HEK293 (cell line): ENCODE measurements around the gene GLIS1.

Source experiments
- CTCF ChIA-PET: fragments of 350-600 bp; formaldehyde crosslinking; extraction: SDS; loops from one replicate; lab custom pipeline; 2021; ENCODE audit warnings: antibody characterized with exemption; lab: Yijun Ruan, JAX
- POLR2A ChIA-PET: fragments of 300-600 bp; formaldehyde crosslinking; extraction: SDS; loops from one replicate; lab custom pipeline; 2020; ENCODE audit warnings: antibody characterized with exemption, inconsistent platforms; lab: Yijun Ruan, JAX
- H3K27ac ChIP-seq: fragments of 200-500 bp; sonication (Bioruptor generic); 2 replicates; pipeline ENCODE4 v1.5.1; 2014; ENCODE audit warnings: low read depth, low read length, control low read depth, inconsistent platforms; ENCODE audit errors: extremely low read depth
- H3K36me3 ChIP-seq, 2 experiments: fragments of 200-500 bp in 1 of 2; sonication (Bioruptor generic) in 1 of 2; 1 replicate in 1 of 2; 2 replicates in 1 of 2; pipeline ENCODE4 v1.5.1; 2014 to 2017; ENCODE audit warnings: inconsistent platforms in 2 of 2, low read length in 2 of 2; ENCODE audit not compliant: control insufficient read depth in 2 of 2, insufficient read depth in 1 of 2
- H3K4me1 ChIP-seq: fragments of 200-500 bp; sonication (Bioruptor generic); 2 replicates; pipeline ENCODE4 v1.5.1; 2014; ENCODE audit warnings: mild to moderate bottlenecking, low read length, inconsistent platforms; ENCODE audit not compliant: control insufficient read depth, insufficient read depth
- H3K4me3 ChIP-seq: 2 replicates; pipeline ENCODE4 v1.5.1; 2011; ENCODE audit warnings: low read depth, mild to moderate bottlenecking, control low read depth, low read length, moderate library complexity
- H3K9me3 ChIP-seq: fragments of 200-500 bp; sonication (Bioruptor generic); 2 replicates; pipeline ENCODE4 v1.5.1; 2014; ENCODE audit warnings: low read depth, low read length, inconsistent platforms; ENCODE audit not compliant: control insufficient read depth, insufficient read depth
- EGR2 ChIP-seq: fragments of 450-650 bp; formaldehyde crosslinking; IDR thresholded peaks from 2 replicates; pipeline ENCODE4 v1.5.1; 2016; ENCODE audit warnings: low read depth, missing biosample characterization, missing genetic modification characterization
- GLI4 ChIP-seq: fragments of 450-650 bp; formaldehyde crosslinking; IDR thresholded peaks from 2 replicates; pipeline ENCODE4 v1.5.1; 2016; ENCODE audit warnings: missing biosample characterization, missing genetic modification characterization
- KLF10 ChIP-seq: fragments of 450-650 bp; IDR thresholded peaks from 2 replicates; pipeline ENCODE4 v1.5.1; 2018; ENCODE audit warnings: missing biosample characterization, mild to moderate bottlenecking, missing genetic modification characterization
- KLF9 ChIP-seq: fragments of 450-650 bp; formaldehyde crosslinking; IDR thresholded peaks from 2 replicates; pipeline ENCODE4 v1.5.1; 2016; ENCODE audit warnings: missing biosample characterization, missing genetic modification characterization, low read depth
- RBAK ChIP-seq: fragments of 450-650 bp; formaldehyde crosslinking; IDR thresholded peaks from 2 replicates; pipeline ENCODE4 v1.5.1; 2016; ENCODE audit warnings: missing biosample characterization, missing genetic modification characterization
- SP7 ChIP-seq: fragments of 450-650 bp; formaldehyde crosslinking; IDR thresholded peaks from 2 replicates; pipeline ENCODE4 v1.5.1; 2016; ENCODE audit warnings: missing biosample characterization, missing genetic modification characterization
- ZNF248 ChIP-seq: fragments of 450-650 bp; formaldehyde crosslinking; IDR thresholded peaks from 2 replicates; pipeline ENCODE4 v1.5.1; 2017; ENCODE audit warnings: missing biosample characterization, missing genetic modification characterization
- ZNF37A ChIP-seq: fragments of 450-650 bp; IDR thresholded peaks from 2 replicates; pipeline ENCODE4 v1.5.1; 2018; ENCODE audit warnings: missing biosample characterization, missing genetic modification characterization
- ZNF585B ChIP-seq: fragments of 450-650 bp; formaldehyde crosslinking; IDR thresholded peaks from 2 replicates; pipeline ENCODE4 v1.5.1; 2016; ENCODE audit warnings: missing biosample characterization, missing genetic modification characterization
- ZNF664 ChIP-seq: fragments of 450-650 bp; formaldehyde crosslinking; IDR thresholded peaks from 2 replicates; pipeline ENCODE4 v1.5.1; 2016; ENCODE audit warnings: missing biosample characterization, missing genetic modification characterization
- ZNF670 ChIP-seq: fragments of 450-650 bp; formaldehyde crosslinking; IDR thresholded peaks from 2 replicates; pipeline ENCODE4 v1.5.1; 2016; ENCODE audit warnings: missing biosample characterization, missing genetic modification characterization, low read depth
- ZNF747 ChIP-seq: fragments of 450-650 bp; formaldehyde crosslinking; IDR thresholded peaks from 2 replicates; pipeline ENCODE4 v1.5.1; 2016; ENCODE audit warnings: missing biosample characterization, missing genetic modification characterization
- TF ChIP-seq, protein P1 (sequence below): fragments of 450-650 bp; formaldehyde crosslinking; IDR thresholded peaks from 2 replicates; pipeline ENCODE4 v1.5.1; 2016; ENCODE audit warnings: missing biosample characterization, missing genetic modification characterization
- TF ChIP-seq, protein P2 (sequence below): fragments of 450-650 bp; formaldehyde crosslinking; IDR thresholded peaks from 2 replicates; pipeline ENCODE4; 2016; ENCODE audit warnings: missing biosample characterization, missing genetic modification characterization
- TF ChIP-seq, protein P3 (sequence below): fragments of 450-650 bp; formaldehyde crosslinking; IDR thresholded peaks from 2 replicates; pipeline ENCODE4 v1.5.1; 2016; ENCODE audit warnings: missing biosample characterization, missing genetic modification characterization

The GLIS1 gene

DNA sequence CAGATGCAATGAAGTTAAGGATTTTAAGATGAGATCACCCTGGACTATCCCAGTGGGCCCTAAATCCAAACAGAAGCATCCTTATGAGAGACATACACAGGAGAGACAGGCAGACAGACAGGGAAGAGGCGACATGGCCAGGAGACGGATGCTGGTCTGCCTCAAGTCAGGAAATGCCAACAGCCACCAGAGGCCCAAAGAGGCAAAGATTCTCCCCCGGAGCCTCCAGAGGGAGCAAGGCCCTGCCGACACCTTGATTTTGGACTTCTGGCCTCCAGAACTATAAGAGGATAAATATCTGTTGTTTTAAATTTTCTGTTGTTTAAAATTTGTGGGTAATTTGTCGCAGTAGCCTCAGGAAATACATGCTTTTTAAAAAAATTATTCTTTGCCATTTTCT, 116.4 kb downstream of the GLIS1 start:
- no peak overlapping the region for H3K27ac ChIP-seq
- no peak overlapping the region for H3K4me3 ChIP-seq
- H3K4me1 ChIP-seq: no peaks in the 10 kb centered on the region
- H3K36me3 ChIP-seq: no peaks in the 10 kb centered on the region
- no peak for TF ChIP-seq ZNF670
- no peak for TF ChIP-seq ZNF664
- POLR2A ChIA-PET: no interaction called here
- H3K9me3 ChIP-seq: no peaks in the 10 kb centered on the region
- CTCF ChIA-PET: interaction anchor here (0.5 kb wide), 1 partner anchor 31 kb away, joined by 3 read pairs; no protein-coding TSS in a partner anchor

DNA sequence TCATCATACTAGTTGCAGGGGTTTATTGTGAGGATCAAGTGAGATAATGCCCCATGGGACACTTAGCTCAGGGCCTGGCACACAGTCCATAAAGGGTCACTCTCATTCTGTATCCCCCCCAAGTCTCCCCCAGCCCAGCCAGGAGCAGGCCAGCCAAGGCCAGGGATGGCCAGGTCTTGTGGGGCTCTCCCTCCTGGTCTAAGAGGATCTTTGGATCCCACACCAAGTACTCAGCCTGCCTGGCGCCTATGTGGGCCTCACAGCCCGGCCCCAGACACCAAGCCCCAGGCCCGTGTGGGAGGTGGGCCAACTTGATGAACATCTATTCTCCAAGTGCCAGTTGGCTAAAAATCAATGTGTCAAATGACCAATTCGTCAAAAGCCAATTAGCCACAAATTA, 117.8 kb downstream of the GLIS1 start:
- Histone ChIP-seq H3K36me3 (no peaks in the 10 kb centered on the region), H3K4me1 (no peaks in the 10 kb centered on the region), H3K27ac (no peak overlapping the region), H3K4me3 (no peak overlapping the region), H3K9me3 (no peaks in the 10 kb centered on the region)
- ChIA-PET CTCF (interaction anchor here (0.6 kb wide), 1 partner anchor 17 kb away, joined by 3 read pairs; no protein-coding TSS in a partner anchor), POLR2A (no interaction called here)
- TF ChIP-seq ZNF248 (tag by site-specific recombination) (no peak), KLF10 (tag by site-specific recombination) (no peak), ZNF585B (no peak), ZNF37A (tag by site-specific recombination) (no peak), GLI4 (tag by site-specific recombination) (no peak), ZNF747 (tag by site-specific recombination) (no peak), RBAK (no peak), SP7 (no peak), EGR2 (tag by site-specific recombination) (no peak)
- TF ChIP-seq, protein P1, sequence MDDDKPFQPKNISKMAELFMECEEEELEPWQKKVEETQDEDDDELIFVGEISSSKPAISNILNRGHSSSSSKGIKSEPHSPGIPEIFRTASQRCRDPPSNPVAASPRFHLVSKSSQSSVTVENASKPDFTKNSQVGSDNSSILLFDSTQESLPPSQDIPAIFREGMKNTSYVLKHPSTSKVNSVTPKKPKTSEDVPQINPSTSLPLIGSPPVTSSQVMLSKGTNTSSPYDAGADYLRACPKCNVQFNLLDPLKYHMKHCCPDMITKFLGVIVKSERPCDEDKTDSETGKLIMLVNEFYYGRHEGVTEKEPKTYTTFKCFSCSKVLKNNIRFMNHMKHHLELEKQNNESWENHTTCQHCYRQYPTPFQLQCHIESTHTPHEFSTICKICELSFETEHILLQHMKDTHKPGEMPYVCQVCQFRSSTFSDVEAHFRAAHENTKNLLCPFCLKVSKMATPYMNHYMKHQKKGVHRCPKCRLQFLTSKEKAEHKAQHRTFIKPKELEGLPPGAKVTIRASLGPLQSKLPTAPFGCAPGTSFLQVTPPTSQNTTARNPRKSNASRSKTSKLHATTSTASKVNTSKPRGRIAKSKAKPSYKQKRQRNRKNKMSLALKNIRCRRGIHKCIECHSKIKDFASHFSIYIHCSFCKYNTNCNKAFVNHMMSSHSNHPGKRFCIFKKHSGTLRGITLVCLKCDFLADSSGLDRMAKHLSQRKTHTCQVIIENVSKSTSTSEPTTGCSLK (tag by site-specific recombination): no peak
- TF ChIP-seq, protein P2, sequence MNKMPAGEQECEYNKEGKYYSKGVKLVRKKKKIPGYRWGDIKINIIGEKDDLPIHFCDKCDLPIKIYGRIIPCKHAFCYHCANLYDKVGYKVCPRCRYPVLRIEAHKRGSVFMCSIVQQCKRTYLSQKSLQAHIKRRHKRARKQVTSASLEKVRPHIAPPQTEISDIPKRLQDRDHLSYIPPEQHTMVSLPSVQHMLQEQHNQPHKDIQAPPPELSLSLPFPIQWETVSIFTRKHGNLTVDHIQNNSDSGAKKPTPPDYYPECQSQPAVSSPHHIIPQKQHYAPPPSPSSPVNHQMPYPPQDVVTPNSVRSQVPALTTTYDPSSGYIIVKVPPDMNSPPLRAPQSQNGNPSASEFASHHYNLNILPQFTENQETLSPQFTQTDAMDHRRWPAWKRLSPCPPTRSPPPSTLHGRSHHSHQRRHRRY (tag by site-specific recombination): no peak

DNA sequence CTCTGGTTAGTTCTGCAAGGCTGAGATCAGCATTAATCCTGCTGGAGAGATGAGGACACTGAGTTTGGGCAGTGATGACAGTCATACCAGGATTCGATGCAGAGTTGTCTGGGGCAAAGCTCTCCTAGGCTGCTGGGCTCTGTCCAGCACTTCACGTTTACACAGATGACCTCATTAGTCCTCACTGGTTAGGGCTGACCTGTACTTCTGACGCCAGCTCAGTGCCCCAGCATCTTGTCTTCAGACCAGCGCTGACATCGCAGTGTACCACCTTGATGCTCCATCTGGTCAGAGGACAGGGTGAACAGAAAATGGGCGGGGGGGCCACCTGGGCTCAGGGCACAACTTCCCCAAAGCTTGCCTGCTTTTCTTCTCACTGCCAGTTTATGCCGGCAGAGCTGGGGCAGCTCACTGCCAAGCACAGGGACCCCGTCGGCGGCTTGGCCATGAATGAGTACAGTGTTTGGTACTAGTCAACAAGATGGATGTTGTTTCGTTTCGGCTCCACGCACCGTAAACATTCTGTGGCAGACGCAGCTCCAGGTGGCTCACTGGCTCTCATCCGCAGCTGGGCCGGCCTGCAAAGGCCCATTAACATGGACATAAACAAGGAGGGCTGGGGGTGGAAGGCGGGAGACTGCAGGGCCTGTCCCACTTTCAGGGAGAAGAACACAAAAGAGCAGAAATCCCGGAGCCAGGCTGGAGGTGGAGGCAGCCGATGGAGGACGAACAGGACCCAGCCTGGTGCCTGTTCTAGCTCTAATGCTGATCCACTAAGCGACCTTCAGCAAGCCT, 118.7 kb downstream of the GLIS1 start:
- Histone ChIP-seq H3K36me3 (no peaks in the 10 kb centered on the region), H3K4me3 (no peak overlapping the region), H3K4me1 (no peaks in the 10 kb centered on the region), H3K27ac (no peak overlapping the region), H3K9me3 (no peaks in the 10 kb centered on the region)
- TF ChIP-seq, protein P3, sequence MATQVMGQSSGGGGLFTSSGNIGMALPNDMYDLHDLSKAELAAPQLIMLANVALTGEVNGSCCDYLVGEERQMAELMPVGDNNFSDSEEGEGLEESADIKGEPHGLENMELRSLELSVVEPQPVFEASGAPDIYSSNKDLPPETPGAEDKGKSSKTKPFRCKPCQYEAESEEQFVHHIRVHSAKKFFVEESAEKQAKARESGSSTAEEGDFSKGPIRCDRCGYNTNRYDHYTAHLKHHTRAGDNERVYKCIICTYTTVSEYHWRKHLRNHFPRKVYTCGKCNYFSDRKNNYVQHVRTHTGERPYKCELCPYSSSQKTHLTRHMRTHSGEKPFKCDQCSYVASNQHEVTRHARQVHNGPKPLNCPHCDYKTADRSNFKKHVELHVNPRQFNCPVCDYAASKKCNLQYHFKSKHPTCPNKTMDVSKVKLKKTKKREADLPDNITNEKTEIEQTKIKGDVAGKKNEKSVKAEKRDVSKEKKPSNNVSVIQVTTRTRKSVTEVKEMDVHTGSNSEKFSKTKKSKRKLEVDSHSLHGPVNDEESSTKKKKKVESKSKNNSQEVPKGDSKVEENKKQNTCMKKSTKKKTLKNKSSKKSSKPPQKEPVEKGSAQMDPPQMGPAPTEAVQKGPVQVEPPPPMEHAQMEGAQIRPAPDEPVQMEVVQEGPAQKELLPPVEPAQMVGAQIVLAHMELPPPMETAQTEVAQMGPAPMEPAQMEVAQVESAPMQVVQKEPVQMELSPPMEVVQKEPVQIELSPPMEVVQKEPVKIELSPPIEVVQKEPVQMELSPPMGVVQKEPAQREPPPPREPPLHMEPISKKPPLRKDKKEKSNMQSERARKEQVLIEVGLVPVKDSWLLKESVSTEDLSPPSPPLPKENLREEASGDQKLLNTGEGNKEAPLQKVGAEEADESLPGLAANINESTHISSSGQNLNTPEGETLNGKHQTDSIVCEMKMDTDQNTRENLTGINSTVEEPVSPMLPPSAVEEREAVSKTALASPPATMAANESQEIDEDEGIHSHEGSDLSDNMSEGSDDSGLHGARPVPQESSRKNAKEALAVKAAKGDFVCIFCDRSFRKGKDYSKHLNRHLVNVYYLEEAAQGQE: peak; percentile 94
- no peak for TF ChIP-seq KLF9 (tag by site-specific recombination)
- ChIA-PET POLR2A (no interaction called here), CTCF (interaction anchor here (0.6 to 1.2 kb wide), 3 partner anchors 9 to 151 kb away, joined by 3 to 5 read pairs (median 3); no protein-coding TSS in a partner anchor)
